ENCODE measurements around the gene JKAMP.

GRCh38 chr14:59507752-59508103 is 23.4 kb downstream of the JKAMP start:
- TF ChIP-seq CTCF (IDR thresholded peaks at IDR 0.05 in 4 of 5, conservative IDR thresholded peaks at IDR 0.05 in 1 of 5) (no peak), POLR2A (IDR thresholded peaks at IDR 0.05) (no peak)
